Activated CD4-positive, alpha-beta T cell treated with anti-CD3 and anti-CD28 coated beads, Interleukin-2, amount 50 U/mL, for 4 hours (primary cell): Measurements from ENCODE around the gene RNU1-3.
"Not testable (repeated sequence)": the region's sequence is repeated elsewhere in the genome, so short reads cannot be mapped to it uniquely, and the experiment has no call there.

ENCODE experiments used
- DNase-seq, 2 experiments: peaks; one replicate each; pipeline ENCODE4 v3.0.0-alpha.2; 2020

Gene RNU1-3

GRCh38 chr1:16666502-16667413 lies at the start of gene RNU1-3:
Gene RNU1-3, minus strand, starts transcription at chr1:16666948.
- DNase-seq: not testable (repeated sequence)

- not testable (repeated sequence) for DNase-seq
These were observed 46.7 kb upstream of the RNU1-3 start for GRCh38 chr1:16713480-16713879.

- DNase-seq: not testable (repeated sequence)
These were observed 46.2 kb upstream of the RNU1-3 start for GRCh38 chr1:16712984-16713383.

GRCh38 chr1:16712582-16712981 lies 45.8 kb upstream of the RNU1-3 start:
- DNase-seq: not testable (repeated sequence)

GRCh38 chr1:16712131-16712530 lies 45.4 kb upstream of the RNU1-3 start:
- not testable (repeated sequence) for DNase-seq

- not testable (repeated sequence) for DNase-seq
These were observed 43.9 kb upstream of the RNU1-3 start for GRCh38 chr1:16710618-16711017.

GRCh38 chr1:16709659-16710087 lies 42.9 kb upstream of the RNU1-3 start:
- DNase-seq: peak; percentile 39 to 43

GRCh38 chr1:16708704-16709103 lies 42.0 kb upstream of the RNU1-3 start:
- DNase-seq: not testable (repeated sequence)

GRCh38 chr1:16707130-16708093 lies 40.7 kb upstream of the RNU1-3 start:
- DNase-seq: not testable (repeated sequence)

GRCh38 chr1:16706302-16706701 lies 39.6 kb upstream of the RNU1-3 start:
- not testable (repeated sequence) for DNase-seq

- not testable (repeated sequence) for DNase-seq
These were observed 37.9 kb upstream of the RNU1-3 start for GRCh38 chr1:16704502-16705100.

- not testable (repeated sequence) for DNase-seq
These were observed 37.3 kb upstream of the RNU1-3 start for GRCh38 chr1:16704076-16704475.

- not testable (repeated sequence) for DNase-seq
These were observed 36.9 kb upstream of the RNU1-3 start for GRCh38 chr1:16703602-16704001.

- DNase-seq: not testable (repeated sequence)
These were observed 36.4 kb upstream of the RNU1-3 start for GRCh38 chr1:16703141-16703540.

- not testable (repeated sequence) for DNase-seq
These were observed 35.5 kb upstream of the RNU1-3 start for GRCh38 chr1:16702280-16702679.

GRCh38 chr1:16701189-16701588 lies 34.4 kb upstream of the RNU1-3 start:
- not testable (repeated sequence) for DNase-seq

- not testable (repeated sequence) for DNase-seq
These were observed 33.6 kb upstream of the RNU1-3 start for GRCh38 chr1:16700138-16700895.

- DNase-seq: not testable (repeated sequence)
These were observed 32.7 kb upstream of the RNU1-3 start for GRCh38 chr1:16699440-16699839.

GRCh38 chr1:16697152-16697551 lies 30.4 kb upstream of the RNU1-3 start:
- not testable (repeated sequence) for DNase-seq

GRCh38 chr1:16696507-16697150 lies 29.9 kb upstream of the RNU1-3 start:
- not testable (repeated sequence) for DNase-seq

GRCh38 chr1:16694308-16694702 lies 27.6 kb upstream of the RNU1-3 start:
- DNase-seq: not testable (repeated sequence)
